Activated T-helper 2 cell treated with anti-CD3 and anti-CD28 coated beads, Interferon-gamma antibody, Interleukin-2, Interleukin-4, amounts not matched to agents 10 μg/mL and 5 μg/mL and 100 μg/mL, durations not matched to agents 14 hours and 24 hours and 36 hours (primary cell): ENCODE measurements around the gene SPINK4. TPM values are rescaled to one million over a fixed set of nuclear protein-coding genes. Genes with fewer than 3 reads are reported as not detected.
A peak's percentile ranks its signal among the peaks of the same experiment; 100 is the strongest.

Experiments
- DNase-seq: peaks from one replicate; pipeline ENCODE4 v3.0.0; 2021; ENCODE audit warnings: low spot score
- H3K27ac Mint-ChIP-seq: one replicate; pipeline ENCODE4 v1.8.0; 2021; ENCODE audit warnings: mixed read lengths
- H3K27me3 Mint-ChIP-seq: one replicate; pipeline ENCODE4 v1.8.0; 2021; ENCODE audit warnings: low read depth, mixed read lengths
- H3K36me3 Mint-ChIP-seq: one replicate; pipeline ENCODE4 v1.8.0; 2021; ENCODE audit warnings: low read depth, mixed read lengths
- H3K4me1 Mint-ChIP-seq: one replicate; pipeline ENCODE4 v1.8.0; 2021; ENCODE audit warnings: low read depth, mixed read lengths
- H3K4me3 Mint-ChIP-seq: one replicate; pipeline ENCODE4 v1.8.0; 2021; ENCODE audit warnings: low read depth, mild to moderate bottlenecking, moderate library complexity, mixed read lengths
- H3K9me3 Mint-ChIP-seq: one replicate; pipeline ENCODE4 v1.8.0; 2021; ENCODE audit warnings: mixed read lengths
- intact Hi-C: fragments of 100-400 bp; cut with micrococcal nuclease; formaldehyde crosslinking; loops from one replicate; pipeline ENCODE4 v1.15.1; 2023
- total RNA-seq: library from RNA; stranded (reverse); gene quantifications from 2 replicates; pipeline ENCODE4 v1.2.3, GENCODE V29; 2022

The SPINK4 gene
- total RNA-seq, 1 donor from 2014 or later = not detected

- H3K27ac Mint-ChIP-seq = no peak overlapping the region
- no peaks in the 10 kb centered on the region for H3K9me3 Mint-ChIP-seq
- DNase-seq = no peak
- H3K4me1 Mint-ChIP-seq = peaks cover 2% of the 10 kb centered on the region
- H3K27me3 Mint-ChIP-seq = no peaks in the 10 kb centered on the region
- no peak overlapping the region for H3K4me3 Mint-ChIP-seq
- intact Hi-C loops = no loop called here
- H3K36me3 Mint-ChIP-seq = peaks cover 56% of the 10 kb centered on the region
These were observed 14.2 kb downstream of the SPINK4 start for GRCh38 chr9:33254211-33254610.

GRCh38 chr9:33255014-33255413 is 15.0 kb downstream of the SPINK4 start:
- no peak overlapping the region for H3K27ac Mint-ChIP-seq
- intact Hi-C loops = no loop called here
- no peaks in the 10 kb centered on the region for H3K9me3 Mint-ChIP-seq
- H3K36me3 Mint-ChIP-seq = peaks cover 61% of the 10 kb centered on the region
- DNase-seq = no peak
- no peaks in the 10 kb centered on the region for H3K27me3 Mint-ChIP-seq
- H3K4me1 Mint-ChIP-seq = peaks cover 6% of the 10 kb centered on the region
- H3K4me3 Mint-ChIP-seq = no peak overlapping the region

DNA sequence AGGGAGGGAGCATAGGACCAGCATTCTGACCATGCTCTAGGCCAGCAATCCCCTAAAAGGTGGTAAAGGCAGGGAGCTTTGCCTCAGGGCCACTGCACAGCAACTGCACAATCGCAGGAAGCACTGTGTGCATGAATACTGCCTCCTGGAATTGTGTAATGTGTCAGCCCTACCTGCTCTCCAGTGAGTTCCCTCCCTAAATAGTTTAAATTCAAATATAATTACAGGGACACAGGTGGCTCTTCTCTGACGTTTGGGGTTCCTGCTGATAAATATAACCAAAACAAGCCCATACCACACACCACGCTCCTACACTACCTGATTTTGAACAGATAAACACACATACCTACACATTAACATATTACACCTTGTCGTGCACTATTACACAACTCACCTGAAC is 15.5 kb downstream of the SPINK4 start:
- Mint-ChIP-seq H3K36me3 (peaks cover 64% of the 10 kb centered on the region), H3K9me3 (no peaks in the 10 kb centered on the region), H3K27ac (no peak overlapping the region), H3K4me1 (peaks cover 6% of the 10 kb centered on the region), H3K4me3 (no peak overlapping the region), H3K27me3 (no peaks in the 10 kb centered on the region)
- no peak for DNase-seq
- intact Hi-C loops = no loop called here

DNA sequence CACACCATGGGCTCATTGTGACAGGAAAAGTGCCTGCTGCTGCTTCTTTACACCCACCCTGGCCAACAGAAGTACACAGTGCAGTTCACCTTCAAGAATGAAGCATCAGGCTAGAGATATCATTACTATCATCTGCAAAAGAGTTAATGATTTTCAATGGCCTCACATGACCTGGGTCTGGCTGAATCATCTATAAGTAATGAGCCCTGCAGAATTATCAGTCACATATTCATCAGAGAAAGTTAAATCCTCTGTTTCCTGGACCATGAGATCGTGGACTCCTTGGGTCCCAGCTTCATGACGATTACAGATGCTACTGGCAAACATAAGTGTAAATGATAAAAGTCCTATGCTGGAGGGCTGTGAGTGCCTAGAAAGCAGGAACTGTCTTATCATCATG is 16.3 kb downstream of the SPINK4 start:
- Mint-ChIP-seq H3K27me3 (no peaks in the 10 kb centered on the region), H3K9me3 (no peaks in the 10 kb centered on the region), H3K4me3 (no peak overlapping the region), H3K27ac (no peak overlapping the region), H3K36me3 (peaks cover 72% of the 10 kb centered on the region), H3K4me1 (peaks cover 10% of the 10 kb centered on the region)
- DNase-seq = no peak
- intact Hi-C loops = no loop called here

DNA sequence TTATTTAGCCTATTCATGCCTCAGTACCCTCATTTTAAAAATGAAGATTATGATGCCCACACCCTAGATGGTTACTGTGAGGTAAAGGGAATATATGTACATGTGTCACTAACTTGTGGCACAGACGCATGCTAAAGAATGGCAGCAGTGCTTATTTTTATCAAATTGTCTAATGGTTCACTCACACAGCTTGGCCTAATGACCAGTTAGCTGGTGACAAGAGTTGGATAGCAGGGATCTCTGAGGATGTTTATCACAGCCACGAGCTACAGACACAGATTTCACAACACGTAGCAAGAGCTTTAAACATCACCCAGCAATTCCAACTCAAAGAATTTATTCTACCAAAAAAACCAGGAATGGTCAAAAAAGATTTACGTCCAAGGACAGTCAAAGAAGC is 17.3 kb downstream of the SPINK4 start:
- intact Hi-C loops = no loop called here
- H3K9me3 Mint-ChIP-seq = no peaks in the 10 kb centered on the region
- peaks cover 13% of the 10 kb centered on the region for H3K4me1 Mint-ChIP-seq
- peaks cover 79% of the 10 kb centered on the region for H3K36me3 Mint-ChIP-seq
- no peak for DNase-seq
- no peak overlapping the region for H3K4me3 Mint-ChIP-seq
- no peak overlapping the region for H3K27ac Mint-ChIP-seq
- no peaks in the 10 kb centered on the region for H3K27me3 Mint-ChIP-seq

GRCh38 chr9:33260372-33260771 is 20.4 kb downstream of the SPINK4 start:
- H3K36me3 Mint-ChIP-seq = peaks cover 70% of the 10 kb centered on the region
- no peaks in the 10 kb centered on the region for H3K27me3 Mint-ChIP-seq
- H3K4me3 Mint-ChIP-seq = no peak overlapping the region
- H3K4me1 Mint-ChIP-seq = peaks cover 22% of the 10 kb centered on the region
- H3K27ac Mint-ChIP-seq = no peak overlapping the region
- DNase-seq = no peak
- no peaks in the 10 kb centered on the region for H3K9me3 Mint-ChIP-seq
- intact Hi-C loops = no loop called here

- Mint-ChIP-seq H3K27ac (peak overlapping the region; percentile 96), H3K27me3 (no peaks in the 10 kb centered on the region), H3K4me1 (peaks cover 44% of the 10 kb centered on the region), H3K36me3 (peaks cover 62% of the 10 kb centered on the region), H3K9me3 (no peaks in the 10 kb centered on the region), H3K4me3 (peak overlapping the region; percentile 98)
- intact Hi-C loops = loop anchor here (1.0 kb wide), 6 partner anchors 27 to 238 kb away; partner anchors contain the start of genes B4GALT1, DNAJA1, NFX1 and SMU1
- no peak for DNase-seq
These were observed 23.4 kb downstream of the SPINK4 start for GRCh38 chr9:33263131-33264002.

DNA sequence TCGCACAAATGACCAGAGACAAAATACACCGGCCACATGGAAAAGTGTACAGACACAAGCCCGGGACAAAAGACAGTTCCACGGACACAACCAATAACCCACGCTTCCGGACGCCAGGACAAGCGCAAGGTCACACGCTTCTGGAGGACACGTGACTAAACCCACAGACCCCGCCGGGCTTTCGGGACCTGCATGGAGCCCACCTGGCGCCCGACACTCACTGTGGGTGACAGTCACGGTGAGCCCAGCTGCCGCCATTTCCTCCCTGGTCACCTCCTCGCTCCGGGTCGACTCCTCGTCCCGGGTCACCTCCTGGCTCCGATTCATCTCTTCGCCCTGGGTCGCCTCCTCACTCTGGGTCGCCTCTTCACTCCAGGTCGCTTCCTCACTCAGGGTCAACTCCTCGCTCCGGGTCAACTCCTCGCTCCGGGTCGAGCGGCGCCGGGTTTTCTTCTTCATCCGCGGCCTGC is 24.1 kb downstream of the SPINK4 start:
- Mint-ChIP-seq H3K9me3 (no peaks in the 10 kb centered on the region), H3K27me3 (no peaks in the 10 kb centered on the region), H3K36me3 (peaks cover 61% of the 10 kb centered on the region), H3K27ac (peak overlapping the region; percentile 96), H3K4me1 (peaks cover 43% of the 10 kb centered on the region), H3K4me3 (peak overlapping the region; percentile 98)
- DNase-seq = peak; percentile 39
- intact Hi-C loops = loop anchor here (1.0 kb wide), 6 partner anchors 26 to 239 kb away; partner anchors contain the start of genes B4GALT1, DNAJA1, NFX1 and SMU1

DNA sequence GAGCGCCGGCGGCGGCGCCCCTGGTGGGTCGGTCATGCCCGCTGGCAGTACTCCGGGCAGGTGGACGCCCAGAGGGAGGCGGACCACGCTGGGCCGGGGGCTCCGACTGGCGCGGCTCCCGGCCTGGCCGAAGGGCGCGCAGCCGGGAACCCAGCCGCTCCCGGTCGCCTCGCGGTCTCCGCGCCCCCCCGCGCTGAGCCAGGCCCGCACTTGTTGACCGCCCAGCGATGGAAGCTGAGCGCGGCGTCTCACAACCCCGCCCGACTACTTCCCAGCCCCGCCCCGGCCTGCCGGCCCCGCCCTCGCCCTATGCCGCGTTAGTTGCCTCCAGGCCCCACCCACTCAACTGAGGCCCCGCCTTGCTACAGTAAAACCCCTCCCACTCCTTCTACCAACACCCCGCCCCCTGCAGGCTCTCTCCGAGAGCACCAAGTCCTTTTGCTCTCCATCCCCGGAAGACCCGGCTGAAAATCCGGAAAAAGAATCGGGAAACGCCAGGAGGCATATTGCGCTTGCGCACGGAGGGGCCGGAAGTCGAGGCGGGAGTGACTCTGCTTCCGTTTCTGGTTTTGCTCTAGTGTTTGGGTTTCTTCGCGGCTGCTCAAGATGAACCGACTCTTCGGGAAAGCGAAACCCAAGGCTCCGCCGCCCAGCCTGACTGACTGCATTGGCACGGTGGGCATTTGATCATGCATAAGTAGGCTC is 24.7 kb downstream of the SPINK4 start, which contains the start of the genes BAG1 and CHMP5:
BAG1 (minus strand) TSS at position 236 of the 705 bp plus-strand sequence.
CHMP5 (plus strand) TSS at position 577 of the 705 bp plus-strand sequence; CDS start at position 607, 30 bp downstream.
- Mint-ChIP-seq H3K36me3 (peaks cover 56% of the 10 kb centered on the region), H3K27me3 (no peaks in the 10 kb centered on the region), H3K9me3 (no peaks in the 10 kb centered on the region), H3K27ac (peak within 1 kb of the TSS; percentile 96), H3K4me3 (peak within 1 kb of the TSS; percentile 98), H3K4me1 (peaks cover 43% of the 10 kb centered on the region)
- peak; percentile 100 for DNase-seq
- intact Hi-C loops = loop anchor here (1.0 kb wide), 6 partner anchors 26 to 239 kb away; partner anchors contain the start of genes B4GALT1, DNAJA1, NFX1 and SMU1

GRCh38 chr9:33265211-33265865 is 25.4 kb downstream of the SPINK4 start:
- no peak for DNase-seq
- Mint-ChIP-seq H3K9me3 (no peaks in the 10 kb centered on the region), H3K4me3 (peak overlapping the region; percentile 92), H3K36me3 (peaks cover 53% of the 10 kb centered on the region), H3K27me3 (no peaks in the 10 kb centered on the region), H3K27ac (peak overlapping the region; percentile 87), H3K4me1 (peaks cover 39% of the 10 kb centered on the region)
- intact Hi-C loops = no loop called here

GRCh38 chr9:33267151-33267767 is 27.3 kb downstream of the SPINK4 start:
- Mint-ChIP-seq H3K4me1 (peaks cover 43% of the 10 kb centered on the region), H3K9me3 (no peaks in the 10 kb centered on the region), H3K4me3 (peak overlapping the region; percentile 92), H3K27me3 (no peaks in the 10 kb centered on the region), H3K36me3 (peaks cover 55% of the 10 kb centered on the region), H3K27ac (peak overlapping the region; percentile 48)
- intact Hi-C loops = no loop called here
- DNase-seq = no peak

- Mint-ChIP-seq H3K36me3 (peaks cover 59% of the 10 kb centered on the region), H3K4me1 (peaks cover 37% of the 10 kb centered on the region), H3K27ac (no peak overlapping the region), H3K4me3 (no peak overlapping the region), H3K27me3 (no peaks in the 10 kb centered on the region), H3K9me3 (no peaks in the 10 kb centered on the region)
- intact Hi-C loops = no loop called here
- DNase-seq = no peak
These were observed 30.2 kb downstream of the SPINK4 start for GRCh38 chr9:33270146-33270545.
